NB4 (cell line): ENCODE data around the gene SCAP.

ENCODE experiments used
- DNase-seq: peaks from one replicate; pipeline ENCODE4 v3.0.0; 2010; ENCODE audit warnings: low read depth
- H3K4me3 ChIP-seq: one replicate; pipeline ENCODE4 v1.5.1; 2011; ENCODE audit warnings: mild to moderate bottlenecking, low read depth, low read length, moderate library complexity
- MAX ChIP-seq: IDR thresholded peaks from 2 replicates; pipeline ENCODE4 v1.6.1; 2011; ENCODE audit warnings: low read depth, low read length
- MYC ChIP-seq: IDR thresholded peaks from 2 replicates; pipeline ENCODE4 v1.6.1; 2011; ENCODE audit warnings: low read depth, low read length
- POLR2A ChIP-seq: IDR thresholded peaks from 2 replicates; pipeline ENCODE4 v1.6.1; 2011; ENCODE audit warnings: mild to moderate bottlenecking; ENCODE audit not compliant: insufficient read length; ENCODE audit errors: extremely low read depth
- TF ChIP-seq, protein P1 (sequence below): IDR thresholded peaks from one replicate; pipeline ENCODE4 v1.5.1; 2012; ENCODE audit warnings: low read depth, low read length

SCAP gene

DNA sequence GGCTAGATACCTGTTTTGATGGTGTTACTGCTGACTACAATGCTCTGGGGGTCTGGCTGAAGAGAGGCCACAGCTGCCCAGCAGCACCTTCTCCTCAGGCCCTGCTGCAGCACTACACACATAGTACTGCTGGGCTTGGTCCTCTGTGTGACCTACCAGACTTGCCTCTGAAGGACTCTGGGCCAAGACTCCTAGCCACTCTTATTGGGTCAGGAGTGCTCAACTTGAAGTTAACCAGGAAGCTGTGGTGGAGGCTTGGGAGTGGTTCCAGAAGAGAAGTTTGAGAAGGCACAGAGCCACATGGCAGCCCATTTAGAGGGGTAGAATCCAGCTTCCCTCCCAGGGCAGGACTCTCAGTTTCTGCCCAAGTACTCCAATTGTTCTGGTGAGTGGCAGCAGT is 21.2 kb upstream of the SCAP start:
- TF ChIP-seq MAX (no peak), MYC (no peak), POLR2A (no peak)
- TF ChIP-seq, protein P1, sequence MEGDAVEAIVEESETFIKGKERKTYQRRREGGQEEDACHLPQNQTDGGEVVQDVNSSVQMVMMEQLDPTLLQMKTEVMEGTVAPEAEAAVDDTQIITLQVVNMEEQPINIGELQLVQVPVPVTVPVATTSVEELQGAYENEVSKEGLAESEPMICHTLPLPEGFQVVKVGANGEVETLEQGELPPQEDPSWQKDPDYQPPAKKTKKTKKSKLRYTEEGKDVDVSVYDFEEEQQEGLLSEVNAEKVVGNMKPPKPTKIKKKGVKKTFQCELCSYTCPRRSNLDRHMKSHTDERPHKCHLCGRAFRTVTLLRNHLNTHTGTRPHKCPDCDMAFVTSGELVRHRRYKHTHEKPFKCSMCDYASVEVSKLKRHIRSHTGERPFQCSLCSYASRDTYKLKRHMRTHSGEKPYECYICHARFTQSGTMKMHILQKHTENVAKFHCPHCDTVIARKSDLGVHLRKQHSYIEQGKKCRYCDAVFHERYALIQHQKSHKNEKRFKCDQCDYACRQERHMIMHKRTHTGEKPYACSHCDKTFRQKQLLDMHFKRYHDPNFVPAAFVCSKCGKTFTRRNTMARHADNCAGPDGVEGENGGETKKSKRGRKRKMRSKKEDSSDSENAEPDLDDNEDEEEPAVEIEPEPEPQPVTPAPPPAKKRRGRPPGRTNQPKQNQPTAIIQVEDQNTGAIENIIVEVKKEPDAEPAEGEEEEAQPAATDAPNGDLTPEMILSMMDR = no peak
- H3K4me3 ChIP-seq = no peak overlapping the region
- no peak for DNase-seq

- DNase-seq = no peak
- TF ChIP-seq MYC (no peak), MAX (no peak), POLR2A (no peak)
- TF ChIP-seq, protein P1 = no peak
- H3K4me3 ChIP-seq = no peak overlapping the region
Measured at GRCh38 chr3:47495886-47496285, 20.1 kb upstream of the SCAP start.

GRCh38 chr3:47495111-47495510 is 19.4 kb upstream of the SCAP start:
- TF ChIP-seq, protein P1 = no peak
- TF ChIP-seq MAX (no peak), MYC (no peak), POLR2A (no peak)
- no peak for DNase-seq
- no peak overlapping the region for H3K4me3 ChIP-seq

DNA sequence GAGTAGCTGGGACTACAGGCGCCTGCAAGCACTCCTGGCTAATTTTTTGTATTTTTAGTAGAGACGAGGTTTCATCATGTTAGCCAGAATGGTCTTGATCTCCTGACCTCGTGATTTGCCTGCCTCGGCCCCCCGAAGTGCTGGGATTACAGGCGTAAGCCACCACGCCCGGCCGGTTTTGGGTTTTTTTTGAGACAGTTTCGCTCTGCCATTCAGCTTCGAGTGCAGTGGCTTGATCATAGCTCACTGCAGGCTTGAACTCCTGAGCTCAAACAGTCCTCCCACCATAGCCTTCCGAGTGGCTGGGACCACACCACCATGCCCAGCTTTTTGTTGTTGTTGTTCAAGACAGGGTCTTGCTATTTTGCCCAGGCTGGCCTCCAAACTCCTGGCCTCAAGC is 16.0 kb upstream of the SCAP start:
- H3K4me3 ChIP-seq = no peak overlapping the region
- DNase-seq = no peak

DNA sequence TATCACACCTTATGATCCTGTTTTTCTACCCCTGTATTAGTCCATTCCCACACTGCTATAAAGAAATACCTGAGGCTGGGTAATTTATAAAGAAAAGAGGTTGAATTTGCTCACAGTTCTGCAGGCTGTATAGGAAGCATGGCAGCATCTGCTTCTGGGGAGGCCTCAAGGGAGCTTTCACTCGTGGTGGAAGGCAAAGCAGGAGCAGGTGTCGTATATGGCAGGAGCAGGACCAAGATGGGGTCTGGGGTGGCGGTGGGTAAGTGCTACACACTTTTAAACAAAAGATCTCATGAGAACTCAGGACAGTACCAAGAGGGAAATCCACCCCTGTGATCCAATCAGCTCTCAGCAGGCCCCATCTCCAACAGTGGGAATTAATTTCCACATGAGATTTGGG is 15.4 kb upstream of the SCAP start:
- no peak overlapping the region for H3K4me3 ChIP-seq
- TF ChIP-seq, protein P1 = no peak
- TF ChIP-seq MAX (no peak), MYC (no peak)
- no peak for DNase-seq

More for the DNA sequence above, 16.0 kb upstream of the SCAP start:
- no peak for TF ChIP-seq MAX
- no peak for TF ChIP-seq POLR2A
- TF ChIP-seq, protein P1 = no peak
- TF ChIP-seq MYC = no peak

DNA sequence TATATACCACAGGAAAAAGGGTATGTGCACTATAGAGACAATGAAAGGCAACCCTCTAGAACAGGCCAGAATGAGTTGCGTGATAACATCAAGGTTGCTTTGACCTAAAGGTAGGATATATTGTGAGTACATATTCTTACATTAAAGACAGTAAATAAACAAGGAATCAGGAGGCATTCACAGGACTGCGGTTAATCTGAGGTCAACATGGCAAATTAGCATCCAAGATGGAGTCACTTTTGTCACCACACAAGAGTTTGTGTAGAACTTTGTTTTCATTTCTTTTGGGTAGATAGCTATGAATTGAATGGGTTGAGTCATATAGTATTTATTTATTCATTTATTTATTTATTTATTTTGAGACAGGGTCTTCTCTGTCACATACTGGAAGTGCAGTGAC is 11.5 kb upstream of the SCAP start:
- no peak for DNase-seq
- no peak overlapping the region for H3K4me3 ChIP-seq
- no peak for TF ChIP-seq POLR2A
- TF ChIP-seq MAX = no peak
- TF ChIP-seq, protein P1 = no peak
- no peak for TF ChIP-seq MYC
